ENCODE measurements around the gene PNKP. TPM values are rescaled to one million over a fixed set of nuclear protein-coding genes. Genes with fewer than 3 reads are reported as not detected.

Gene PNKP
- total RNA-seq, 2 donors from 2014 or later, result 161 to 163 TPM

DNA sequence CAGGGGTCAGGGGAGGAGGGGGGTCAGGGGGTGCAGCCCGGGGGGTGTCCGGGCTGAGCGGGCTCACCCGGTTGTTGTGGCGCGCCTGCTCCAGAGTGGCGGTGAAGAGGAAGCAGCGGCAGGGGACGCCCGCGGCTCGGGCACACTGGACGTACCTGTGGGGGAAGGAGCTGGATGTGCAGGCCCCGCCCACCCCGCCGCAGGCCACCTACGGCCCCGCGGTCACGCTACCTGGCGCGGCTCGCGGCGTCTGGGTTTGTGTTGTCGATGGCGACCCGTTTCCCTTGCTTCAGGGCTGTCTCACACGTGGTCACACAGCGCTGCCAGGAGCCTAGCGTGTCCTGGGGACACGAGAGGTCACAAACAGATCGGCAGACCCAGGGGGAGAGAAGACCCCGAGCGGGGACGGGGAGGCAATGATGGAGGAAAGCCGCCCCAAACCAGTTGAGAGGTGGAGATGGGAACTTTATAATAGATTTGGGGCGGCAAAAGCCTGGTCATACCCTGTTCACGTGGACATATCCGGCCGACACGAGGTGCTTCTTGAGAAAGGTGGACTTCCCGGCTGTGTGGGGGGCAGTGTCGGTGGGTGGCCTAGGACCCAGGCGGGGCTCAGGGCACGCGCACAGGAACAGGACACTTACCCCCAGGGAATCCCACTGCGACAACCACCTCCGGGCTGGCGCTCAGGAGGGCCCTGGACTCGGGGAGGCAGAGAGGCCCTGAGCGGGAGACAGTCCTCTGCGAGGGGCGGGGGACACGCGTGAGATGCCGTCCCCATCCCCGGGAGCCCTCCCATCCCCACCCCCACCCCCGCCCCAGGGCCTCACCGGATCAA, 5.6 kb downstream of the PNKP start:
- no peak overlapping the region for H3K4me3 ChIP-seq (ENCODE audit: low read length)
- TF ChIP-seq, protein P1, sequence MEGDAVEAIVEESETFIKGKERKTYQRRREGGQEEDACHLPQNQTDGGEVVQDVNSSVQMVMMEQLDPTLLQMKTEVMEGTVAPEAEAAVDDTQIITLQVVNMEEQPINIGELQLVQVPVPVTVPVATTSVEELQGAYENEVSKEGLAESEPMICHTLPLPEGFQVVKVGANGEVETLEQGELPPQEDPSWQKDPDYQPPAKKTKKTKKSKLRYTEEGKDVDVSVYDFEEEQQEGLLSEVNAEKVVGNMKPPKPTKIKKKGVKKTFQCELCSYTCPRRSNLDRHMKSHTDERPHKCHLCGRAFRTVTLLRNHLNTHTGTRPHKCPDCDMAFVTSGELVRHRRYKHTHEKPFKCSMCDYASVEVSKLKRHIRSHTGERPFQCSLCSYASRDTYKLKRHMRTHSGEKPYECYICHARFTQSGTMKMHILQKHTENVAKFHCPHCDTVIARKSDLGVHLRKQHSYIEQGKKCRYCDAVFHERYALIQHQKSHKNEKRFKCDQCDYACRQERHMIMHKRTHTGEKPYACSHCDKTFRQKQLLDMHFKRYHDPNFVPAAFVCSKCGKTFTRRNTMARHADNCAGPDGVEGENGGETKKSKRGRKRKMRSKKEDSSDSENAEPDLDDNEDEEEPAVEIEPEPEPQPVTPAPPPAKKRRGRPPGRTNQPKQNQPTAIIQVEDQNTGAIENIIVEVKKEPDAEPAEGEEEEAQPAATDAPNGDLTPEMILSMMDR (conservative IDR thresholded peaks at IDR 0.05), result no peak
- no peaks in the 10 kb centered on the region for H3K9me3 Mint-ChIP-seq
- peaks cover 59% of the 10 kb centered on the region for H3K36me3 Mint-ChIP-seq (ENCODE audit: low read depth)
- WGBS, 2 experiments (ENCODE audit: insufficient coverage in 1 of 2, insufficient read length in 1 of 2), result 93 to 96% methylated on average over 38 to 55 of the region's 60 CpGs
- no peak overlapping the region for H3K4me3 Mint-ChIP-seq
- H3K27ac ChIP-seq (ENCODE audit: low read depth, low read length), result no peak overlapping the region
- no peak for DNase-seq
- H3K27me3 ChIP-seq (ENCODE audit: control insufficient read depth, insufficient read depth, low read length, poor library complexity, severe bottlenecking), result no peaks in the 10 kb centered on the region
- H3K4me1 Mint-ChIP-seq, result peaks cover 9% of the 10 kb centered on the region
- no peaks in the 10 kb centered on the region for H3K4me1 ChIP-seq (ENCODE audit: control insufficient read depth, insufficient read depth, low read length)
- H3K27ac Mint-ChIP-seq, result no peak overlapping the region
- H3K9ac ChIP-seq (ENCODE audit: extremely low read depth, low read length, poor library complexity, severe bottlenecking), result no peak overlapping the region
- no peaks in the 10 kb centered on the region for H3K9me3 ChIP-seq (ENCODE audit: control insufficient read depth, low read length)
- H3K27me3 Mint-ChIP-seq (ENCODE audit: insufficient read depth), result no peaks in the 10 kb centered on the region
- H3K36me3 ChIP-seq (ENCODE audit: control insufficient read depth, insufficient read depth, low read length), result peaks cover 53% of the 10 kb centered on the region

DNA sequence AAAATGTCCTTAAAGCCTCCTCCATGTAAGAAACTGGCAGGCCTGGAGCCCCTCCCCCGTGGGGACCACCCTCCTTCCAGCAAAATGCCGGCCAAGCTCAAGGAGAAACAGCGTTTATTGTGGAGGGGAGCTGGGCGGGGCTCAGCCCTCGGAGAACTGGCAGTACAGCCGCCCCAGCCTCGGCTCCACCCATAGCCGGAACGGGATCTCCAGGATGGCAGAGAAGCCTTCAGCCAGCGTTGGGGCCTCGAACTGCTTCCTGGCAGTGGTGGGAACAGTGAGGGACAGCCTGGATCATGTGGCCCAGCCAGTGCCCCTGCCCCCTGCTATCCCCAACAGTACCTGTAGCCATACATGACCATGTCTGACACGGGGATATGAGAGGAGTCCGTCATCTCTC, 6.3 kb downstream of the PNKP start:
- no peaks in the 10 kb centered on the region for H3K4me1 ChIP-seq (ENCODE audit: control insufficient read depth, insufficient read depth, low read length)
- H3K9me3 ChIP-seq (ENCODE audit: control insufficient read depth, low read length), result no peaks in the 10 kb centered on the region
- Mint-ChIP-seq H3K27me3 (ENCODE audit: insufficient read depth) (no peaks in the 10 kb centered on the region), H3K36me3 (ENCODE audit: low read depth) (peaks cover 56% of the 10 kb centered on the region), H3K9me3 (no peaks in the 10 kb centered on the region), H3K27ac (peak overlapping the region; percentile 75), H3K4me1 (peaks cover 4% of the 10 kb centered on the region), H3K4me3 (no peak overlapping the region)
- WGBS, 2 experiments (ENCODE audit: insufficient coverage in 1 of 2, insufficient read length in 1 of 2), result 87 to 88% methylated on average over 9 to 13 of the region's 13 CpGs
- H3K27ac ChIP-seq (ENCODE audit: low read depth, low read length), result peak overlapping the region; percentile 38
- TF ChIP-seq, protein P1 (conservative IDR thresholded peaks at IDR 0.05), result no peak
- H3K4me3 ChIP-seq (ENCODE audit: low read length), result no peak overlapping the region
- H3K27me3 ChIP-seq (ENCODE audit: control insufficient read depth, insufficient read depth, low read length, poor library complexity, severe bottlenecking), result no peaks in the 10 kb centered on the region
- peaks cover 60% of the 10 kb centered on the region for H3K36me3 ChIP-seq (ENCODE audit: control insufficient read depth, insufficient read depth, low read length)
- DNase-seq, result peak; percentile 77
- H3K9ac ChIP-seq (ENCODE audit: extremely low read depth, low read length, poor library complexity, severe bottlenecking), result no peak overlapping the region

DNA sequence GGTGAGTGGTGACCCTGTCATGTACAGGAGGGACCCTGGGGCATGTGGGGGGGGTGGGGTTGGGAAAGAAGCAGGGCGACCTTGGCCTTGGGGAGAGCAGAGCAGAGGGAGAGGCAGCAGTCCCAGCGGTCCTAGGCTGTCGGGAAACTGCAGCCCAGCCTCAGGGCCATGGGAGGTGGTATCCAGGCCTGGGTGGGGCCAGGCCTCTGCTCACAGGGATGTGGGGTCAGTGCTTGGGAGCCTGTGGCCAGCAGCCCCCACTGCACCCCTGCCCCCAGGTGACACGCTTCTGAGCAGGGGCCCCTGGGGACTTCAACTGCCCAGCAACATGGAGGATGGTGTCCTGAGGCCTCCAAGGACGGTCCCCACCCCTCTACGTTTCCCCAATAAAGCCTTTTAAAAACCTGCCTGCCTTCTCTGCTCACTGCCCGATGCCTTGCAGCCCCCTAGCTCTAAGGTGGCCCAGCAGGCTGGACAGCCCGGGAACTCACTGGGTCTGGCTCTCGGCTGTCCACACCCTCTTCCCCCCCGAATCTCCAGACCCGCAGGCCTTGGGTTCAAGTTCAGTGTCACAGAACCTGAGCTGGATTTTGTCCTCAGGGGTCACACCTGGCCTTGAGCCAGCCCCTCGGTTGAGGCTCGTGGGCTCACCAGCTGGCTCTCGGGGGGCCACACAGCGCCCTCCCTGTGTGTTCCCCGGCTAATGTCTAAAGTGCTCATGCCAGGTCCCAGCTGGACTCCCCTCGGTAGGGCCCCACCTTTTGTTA, 6.9 kb downstream of the PNKP start:
- TF ChIP-seq, protein P1 (conservative IDR thresholded peaks at IDR 0.05), result no peak
- H3K36me3 ChIP-seq (ENCODE audit: control insufficient read depth, insufficient read depth, low read length), result peaks cover 66% of the 10 kb centered on the region
- no peaks in the 10 kb centered on the region for H3K9me3 Mint-ChIP-seq
- no peaks in the 10 kb centered on the region for H3K9me3 ChIP-seq (ENCODE audit: control insufficient read depth, low read length)
- no peak for DNase-seq
- H3K27me3 ChIP-seq (ENCODE audit: control insufficient read depth, insufficient read depth, low read length, poor library complexity, severe bottlenecking), result no peaks in the 10 kb centered on the region
- no peaks in the 10 kb centered on the region for H3K4me1 Mint-ChIP-seq
- H3K27me3 Mint-ChIP-seq (ENCODE audit: insufficient read depth), result no peaks in the 10 kb centered on the region
- peak overlapping the region; percentile 38 for H3K27ac ChIP-seq (ENCODE audit: low read depth, low read length)
- H3K27ac Mint-ChIP-seq, result peak overlapping the region; percentile 75
- H3K4me3 Mint-ChIP-seq, result no peak overlapping the region
- H3K36me3 Mint-ChIP-seq (ENCODE audit: low read depth), result peaks cover 56% of the 10 kb centered on the region
- WGBS, 2 experiments (ENCODE audit: insufficient coverage in 1 of 2, insufficient read length in 1 of 2), result 90 to 92% methylated on average over 8 to 17 of the region's 17 CpGs
- no peaks in the 10 kb centered on the region for H3K4me1 ChIP-seq (ENCODE audit: control insufficient read depth, insufficient read depth, low read length)
- no peak overlapping the region for H3K9ac ChIP-seq (ENCODE audit: extremely low read depth, low read length, poor library complexity, severe bottlenecking)
- H3K4me3 ChIP-seq (ENCODE audit: low read length), result no peak overlapping the region

Measured in endodermal cell (in vitro differentiated cells).